GM12878 (cell line): ENCODE measurements around the gene DYNLT2. TPM values are rescaled to one million over a fixed set of nuclear protein-coding genes. Genes with fewer than 3 reads are reported as not detected.

Experiments
- ATF2 ChIP-seq: IDR thresholded peaks from 2 replicates; pipeline ENCODE4 v1.6.1; 2012; ENCODE audit warnings: low read length, inconsistent platforms
- BRCA1 ChIP-seq: IDR thresholded peaks from 2 replicates; pipeline ENCODE4 v1.6.1; 2011; ENCODE audit warnings: low read depth, low read length, improper control_type of control experiment
- LARP7 ChIP-seq: fragments of 450-650 bp; IDR thresholded peaks from 2 replicates; pipeline ENCODE4 v1.6.1; 2017; ENCODE audit warnings: mild to moderate bottlenecking
- MTA2 ChIP-seq: fragments of 450-650 bp; IDR thresholded peaks from 2 replicates; pipeline ENCODE4 v1.6.1; 2016; ENCODE audit warnings: low read depth, mild to moderate bottlenecking, moderate library complexity
- PBX3 ChIP-seq: IDR thresholded peaks from 2 replicates; pipeline ENCODE4 v1.6.1; 2011; ENCODE audit warnings: mild to moderate bottlenecking, low read depth, low read length, moderate library complexity; ENCODE audit not compliant: insufficient replicate concordance
- PRDM15 ChIP-seq: fragments of 450-650 bp; formaldehyde crosslinking; IDR thresholded peaks from 2 replicates; pipeline ENCODE4 v1.4.0; 2020; ENCODE audit warnings: mild to moderate bottlenecking, moderate library complexity
- REST ChIP-seq: IDR thresholded peaks from 2 replicates; pipeline ENCODE4 v1.6.1; 2012; ENCODE audit warnings: mild to moderate bottlenecking, low read depth, low read length
- ZBTB4 ChIP-seq: fragments of 450-650 bp; formaldehyde crosslinking; IDR thresholded peaks from 2 replicates; pipeline ENCODE4 v1.4.0; 2022; ENCODE audit warnings: mild to moderate bottlenecking, moderate library complexity
- ZNF687 ChIP-seq: fragments of 450-650 bp; IDR thresholded peaks from 2 replicates; pipeline ENCODE4 v1.6.1; 2017; ENCODE audit warnings: mild to moderate bottlenecking, moderate library complexity
- polyA plus RNA-seq, 11 experiments: library from polyadenylated mRNA; depleted of rRNA in 4 of 11; unstranded in 6 of 11; stranded (reverse) in 5 of 11; fragments of >200 nt; fragmentation: Nextera tagmentation in 4 of 11; fragmentation: Illumina TruSeq in 1 of 11; extraction: Ambion mirVana in 4 of 11; extraction: Trizol in 1 of 11; gene quantifications; 1 replicate in 1 of 11; 2 replicates in 10 of 11; pipeline versions ENCODE4 v1.2.1 to v1.2.3, GENCODE V29; 2011 to 2016; ENCODE audit warnings: inconsistent platforms in 2 of 11, missing spikeins in 2 of 11, low read depth in 1 of 11
- total RNA-seq, 4 experiments: library from RNA; depleted of rRNA in 3 of 4; stranded (reverse); fragments of >200 nt in 3 of 4; fragmentation: Illumina TruSeq in 1 of 4; extraction: Trizol in 1 of 4; gene quantifications; 2 replicates each; pipeline versions ENCODE4 v1.2.1 to v1.2.3, GENCODE V29; 2013 to 2021

DYNLT2 gene
- total and polyA plus RNA-seq, 10 of the 15 experiments (the other 5 are each of a cell fraction or from before 2014, with no cell fraction given) = 2.2 to 5.9 (median 5.4) TPM

- TF ChIP-seq ZBTB4 (CRISPR knock-in tag) (no peak), BRCA1 (no peak), PBX3 (no peak), REST (no peak), PRDM15 (CRISPR knock-in tag) (no peak), ATF2 (no peak), MTA2 (no peak), LARP7 (no peak), ZNF687 (no peak)
Measured at GRCh38 chr6:169691260-169691659, 60.1 kb downstream of the DYNLT2 start (continued).
